Measurements from ENCODE around the gene STAT1. TPM values are rescaled to one million over a fixed set of nuclear protein-coding genes. Genes with fewer than 3 reads are reported as not detected.
"Not testable (repeated sequence)": the region's sequence is repeated elsewhere in the genome, so short reads cannot be mapped to it uniquely, and the experiment has no call there.

Gene STAT1
- total and polyA plus RNA-seq, 3 donors from 2014 or later, result 52.7 to 87.1 (median 60.5) TPM

- H3K4me3 ChIP-seq, result no peak overlapping the region
- H3K27me3 ChIP-seq, result no peaks in the 10 kb centered on the region
- no peaks in the 10 kb centered on the region for H3K9me3 ChIP-seq
- H3K27ac ChIP-seq, result no peak overlapping the region
- 90 to 91% methylated on average over 7 of the region's 7 CpGs for WGBS, 2 donors
- no peak for DNase-seq
- TF ChIP-seq CTCF (IDR thresholded peaks at IDR 0.05), result no peak
- TF ChIP-seq POLR2A (IDR thresholded peaks at IDR 0.05), result no peak
- H3K36me3 ChIP-seq (ENCODE audit: low read depth, missing control alignments), result no peaks in the 10 kb centered on the region
- intact Hi-C loops (cut with DNase I; ENCODE audit: low total_unique reads), result no loop called here
- no peaks in the 10 kb centered on the region for H3K4me1 ChIP-seq
These were observed 14.9 kb downstream of the STAT1 start for GRCh38 chr2:190999058-190999457.

DNA sequence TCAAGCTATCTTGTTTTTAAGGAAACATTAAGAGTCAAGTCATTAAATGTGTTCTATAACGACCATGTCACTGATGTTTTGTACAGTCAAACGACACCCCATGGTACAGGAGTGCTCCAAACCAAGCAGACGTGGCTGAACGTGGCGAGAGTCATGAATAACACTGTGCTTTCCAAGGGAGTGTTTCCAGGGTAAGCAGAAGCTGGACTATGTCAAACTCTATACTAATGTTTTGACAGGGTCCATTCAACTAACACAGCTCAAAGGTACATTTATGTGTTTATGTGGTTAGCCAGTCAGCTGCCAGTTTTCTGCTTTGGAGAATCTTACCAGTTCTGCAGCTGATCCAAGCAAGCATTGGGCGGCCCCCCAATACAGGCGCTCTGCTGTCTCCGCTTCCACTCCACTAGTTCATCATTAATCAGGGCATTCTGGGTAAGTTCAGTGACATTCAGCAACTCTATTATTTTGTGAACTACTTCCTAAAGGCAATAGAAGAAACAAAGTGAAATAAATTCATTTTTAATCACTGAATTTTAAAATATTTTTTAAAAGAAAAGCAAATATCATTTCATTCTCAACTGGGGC is 16.4 kb downstream of the STAT1 start:
- intact Hi-C loops (cut with DNase I; ENCODE audit: low total_unique reads), result no loop called here

GRCh38 chr2:190996947-190997346 is 17.0 kb downstream of the STAT1 start:
- Histone ChIP-seq H3K4me1 (no peaks in the 10 kb centered on the region), H3K36me3 (ENCODE audit: low read depth, missing control alignments) (no peaks in the 10 kb centered on the region), H3K27ac (no peak overlapping the region), H3K4me3 (no peak overlapping the region), H3K9me3 (no peaks in the 10 kb centered on the region), H3K27me3 (no peaks in the 10 kb centered on the region)
- TF ChIP-seq POLR2A (IDR thresholded peaks at IDR 0.05), result no peak
- TF ChIP-seq CTCF (IDR thresholded peaks at IDR 0.05), result no peak
- intact Hi-C loops (cut with DNase I; ENCODE audit: low total_unique reads), result no loop called here
- no peak for DNase-seq
- WGBS, 2 donors, result 88 to 89% methylated on average over 5 of the region's 5 CpGs

More for the DNA sequence above, 16.4 kb downstream of the STAT1 start:
- no peaks in the 10 kb centered on the region for H3K9me3 ChIP-seq
- no peak overlapping the region for H3K27ac ChIP-seq
- TF ChIP-seq CTCF (IDR thresholded peaks at IDR 0.05) (no peak), POLR2A (IDR thresholded peaks at IDR 0.05) (no peak)
- H3K27me3 ChIP-seq, result no peaks in the 10 kb centered on the region
- WGBS, 2 donors, result 89 to 95% methylated on average over 8 of the region's 8 CpGs
- no peaks in the 10 kb centered on the region for H3K36me3 ChIP-seq (ENCODE audit: low read depth, missing control alignments)
- H3K4me1 ChIP-seq, result no peaks in the 10 kb centered on the region
- H3K4me3 ChIP-seq, result no peak overlapping the region
- no peak for DNase-seq

DNA sequence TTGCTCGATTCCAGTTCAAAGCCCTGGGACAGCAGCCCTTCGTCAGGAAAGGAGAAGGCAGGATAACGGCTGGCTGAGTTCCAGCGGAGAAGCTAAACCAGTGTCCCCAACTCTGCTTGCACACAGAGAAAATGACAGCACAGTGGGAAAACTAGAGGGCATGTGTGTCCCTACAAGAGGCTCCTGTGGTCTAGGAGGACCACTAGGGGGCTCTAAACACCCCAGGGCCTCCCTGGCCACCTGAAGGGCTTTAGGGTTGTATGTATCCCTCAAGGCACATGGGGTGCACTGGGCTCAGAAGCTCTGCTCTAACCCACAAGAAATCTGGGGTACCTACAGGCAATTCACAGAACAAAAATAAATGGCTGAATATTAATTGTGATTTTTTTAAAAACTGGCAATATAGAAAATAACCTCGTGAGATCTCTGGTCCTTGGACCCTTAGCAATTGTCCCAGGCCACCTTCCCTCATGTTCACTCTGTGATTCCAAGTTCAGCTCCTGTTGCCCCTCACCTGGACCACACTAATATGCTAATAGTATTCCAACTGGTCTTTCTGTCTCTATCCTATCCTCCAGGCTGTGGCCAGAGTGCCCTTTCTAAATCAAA is 17.5 kb downstream of the STAT1 start:
- Histone ChIP-seq H3K36me3 (ENCODE audit: low read depth, missing control alignments) (no peaks in the 10 kb centered on the region), H3K4me3 (no peak overlapping the region), H3K27me3 (no peaks in the 10 kb centered on the region), H3K9me3 (no peaks in the 10 kb centered on the region), H3K27ac (no peak overlapping the region), H3K4me1 (no peaks in the 10 kb centered on the region)
- no peak for TF ChIP-seq POLR2A (IDR thresholded peaks at IDR 0.05)
- peak in 1 of 3 experiments; percentile 28 for TF ChIP-seq CTCF (IDR thresholded peaks at IDR 0.05)
- peak; percentile 27 for DNase-seq
- intact Hi-C loops (cut with DNase I; ENCODE audit: low total_unique reads), result no loop called here
- WGBS, 2 donors, result 88 to 89% methylated on average over 5 of the region's 5 CpGs

GRCh38 chr2:190995315-190995714 is 18.7 kb downstream of the STAT1 start:
- H3K27me3 ChIP-seq; DNase-seq; intact Hi-C loops (cut with DNase I; ENCODE audit: low total_unique reads); H3K4me3 ChIP-seq; H3K27ac ChIP-seq; H3K36me3 ChIP-seq (ENCODE audit: low read depth, missing control alignments); H3K9me3 ChIP-seq; H3K4me1 ChIP-seq: not testable (repeated sequence)
- WGBS, 2 donors, result 58 to 91% methylated on average over 2 to 3 of the region's 3 CpGs
